Measurements from ENCODE around the gene TRIP6.
A peak's percentile ranks its signal among the peaks of the same experiment; 100 is the strongest.

Gene TRIP6

GRCh38 chr7:100874577-100875355 lies 7.6 kb downstream of the TRIP6 start, which contains the start of gene SRRT:
SRRT (plus strand) TSS chr7:100875103; CDS start chr7:100875591, 488 bp downstream.
- DNase-seq: peak; percentile 91

DNA sequence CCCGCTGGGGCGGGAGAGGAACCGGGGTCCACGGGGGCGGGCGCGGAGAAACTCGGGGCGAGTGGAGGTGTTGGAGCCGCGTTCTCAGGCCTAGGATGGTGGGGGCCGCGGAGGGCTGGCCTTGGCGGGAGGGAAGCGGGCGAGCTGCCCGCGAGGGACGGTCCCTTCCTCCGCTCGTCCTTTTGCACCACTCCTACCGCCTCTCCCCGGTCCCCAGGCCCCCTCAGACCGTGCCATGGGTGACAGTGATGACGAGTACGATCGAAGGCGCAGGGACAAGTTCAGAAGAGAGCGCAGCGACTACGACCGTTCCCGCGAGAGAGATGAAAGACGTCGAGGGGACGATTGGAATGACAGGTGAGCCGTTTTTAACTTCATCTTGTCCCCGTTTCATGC lies 8.2 kb downstream of the TRIP6 start:
- DNase-seq: no peak

DNA sequence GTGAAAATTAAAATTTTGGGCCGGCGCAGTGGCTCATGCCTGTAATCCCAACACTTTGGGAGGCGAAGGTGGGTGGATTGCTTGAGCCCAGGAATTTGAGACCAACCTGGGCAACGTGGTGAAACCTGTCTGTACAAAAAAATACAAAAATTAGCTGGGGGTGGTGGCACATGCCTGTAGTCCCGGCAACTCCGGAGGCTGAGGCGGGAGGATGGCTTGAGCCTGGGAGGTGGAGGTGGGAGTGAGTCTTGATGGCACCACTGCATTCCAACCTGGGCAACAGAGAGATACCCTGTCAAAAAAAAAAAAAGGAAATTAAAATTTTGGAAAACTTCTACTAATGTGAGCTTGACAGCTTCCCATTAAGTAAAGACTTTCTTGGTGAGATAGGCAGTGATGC lies 10.8 kb downstream of the TRIP6 start:
- DNase-seq: no peak

DNA sequence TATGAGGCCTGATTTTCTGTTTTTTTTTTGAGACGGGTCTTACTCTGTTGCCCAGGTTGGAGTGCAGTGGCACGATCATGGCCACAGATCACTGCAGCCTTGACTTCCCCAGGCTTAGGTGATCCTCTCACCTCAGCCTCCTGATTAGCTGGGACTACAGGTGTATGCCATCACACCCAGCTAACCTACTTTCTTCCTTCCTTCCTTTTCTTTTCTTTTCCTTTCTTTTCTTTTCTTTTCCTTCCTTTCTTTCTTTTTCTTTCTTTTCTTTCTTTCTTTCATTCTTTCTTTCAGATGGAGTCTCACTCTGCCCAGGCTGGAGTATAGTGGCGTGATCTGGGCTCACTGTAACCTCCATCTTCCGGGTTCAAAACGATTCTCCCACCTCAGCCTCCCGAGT lies 11.5 kb downstream of the TRIP6 start:
- DNase-seq: no peak

GRCh38 chr7:100879685-100880261 lies 12.6 kb downstream of the TRIP6 start:
- no peak for DNase-seq

GRCh38 chr7:100880645-100881044 lies 13.5 kb downstream of the TRIP6 start:
- DNase-seq: no peak

DNA sequence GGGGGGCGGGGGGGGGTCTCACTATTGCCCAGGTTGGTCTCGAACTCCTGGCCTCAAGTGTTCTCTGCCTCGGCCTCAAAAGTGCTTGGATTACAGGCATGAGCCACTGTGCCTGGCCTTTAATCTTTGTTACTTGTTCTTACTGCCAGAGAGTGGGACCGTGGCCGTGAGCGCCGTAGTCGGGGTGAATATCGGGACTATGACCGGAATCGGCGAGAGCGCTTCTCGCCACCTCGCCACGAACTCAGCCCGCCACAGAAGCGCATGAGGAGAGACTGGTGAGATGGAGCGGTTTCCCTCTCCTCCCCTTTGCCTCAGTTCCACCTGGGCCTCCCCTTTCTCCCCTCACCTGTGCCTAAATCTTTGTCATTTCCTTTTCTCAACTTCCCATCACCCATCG lies 13.9 kb downstream of the TRIP6 start:
- no peak for DNase-seq

DNA sequence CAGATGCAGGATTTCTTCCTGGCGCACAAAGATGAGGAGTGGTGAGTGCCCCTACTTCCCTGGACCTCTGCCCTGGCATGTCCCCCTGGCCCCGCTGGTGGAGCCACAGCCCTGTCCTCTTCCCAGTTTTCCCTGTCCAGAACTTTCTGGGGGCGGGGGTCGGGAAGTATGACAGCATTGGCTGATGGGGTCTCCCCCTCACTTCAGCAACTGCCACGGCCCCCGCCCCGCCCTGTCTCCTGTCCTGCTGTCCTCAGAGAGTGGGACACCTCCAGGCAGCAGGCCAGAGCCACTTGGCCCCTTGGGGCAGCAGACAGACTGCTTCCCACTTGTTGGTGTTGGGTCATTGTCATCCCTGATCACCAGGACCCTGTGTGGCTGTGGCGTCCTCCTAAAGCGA lies 15.0 kb downstream of the TRIP6 start:
- no peak for DNase-seq

DNA sequence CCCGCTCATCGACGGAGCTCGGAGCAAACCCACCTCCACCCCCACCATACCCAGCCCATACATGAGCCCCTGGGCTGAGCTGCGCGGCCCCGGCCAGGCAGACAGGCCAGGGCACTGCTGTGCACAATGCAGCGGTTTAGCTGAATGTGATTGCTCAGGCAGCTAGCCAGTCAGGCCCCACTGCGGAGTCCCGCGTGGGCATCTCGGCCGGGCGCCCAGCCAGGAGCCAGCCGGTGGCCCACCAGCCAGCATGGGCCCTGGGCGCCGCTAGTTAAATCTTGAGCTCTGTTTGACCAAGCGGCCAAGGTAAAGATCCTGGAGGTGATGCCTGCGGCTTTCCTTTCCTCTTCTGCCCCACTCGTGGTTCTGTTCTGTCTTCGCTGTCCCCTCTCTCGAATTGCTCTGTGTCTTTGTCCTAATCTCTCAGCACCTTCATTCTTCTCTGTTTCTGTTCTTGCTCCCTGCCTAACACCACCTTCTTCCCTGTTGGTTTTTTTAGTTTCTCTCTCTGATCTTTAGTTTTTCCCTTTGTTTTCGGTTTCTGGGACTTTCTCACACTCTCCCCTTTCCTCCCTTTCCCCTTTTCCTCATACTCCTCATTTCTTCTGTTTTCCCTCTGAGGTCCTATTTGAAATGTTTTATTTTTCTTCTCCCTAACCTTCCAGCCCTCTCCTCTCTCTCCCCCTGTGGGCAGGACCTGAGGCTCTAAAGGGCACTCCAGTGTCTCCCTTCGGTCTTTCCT lies 15.8 kb downstream of the TRIP6 start:
- no peak for DNase-seq

DNA sequence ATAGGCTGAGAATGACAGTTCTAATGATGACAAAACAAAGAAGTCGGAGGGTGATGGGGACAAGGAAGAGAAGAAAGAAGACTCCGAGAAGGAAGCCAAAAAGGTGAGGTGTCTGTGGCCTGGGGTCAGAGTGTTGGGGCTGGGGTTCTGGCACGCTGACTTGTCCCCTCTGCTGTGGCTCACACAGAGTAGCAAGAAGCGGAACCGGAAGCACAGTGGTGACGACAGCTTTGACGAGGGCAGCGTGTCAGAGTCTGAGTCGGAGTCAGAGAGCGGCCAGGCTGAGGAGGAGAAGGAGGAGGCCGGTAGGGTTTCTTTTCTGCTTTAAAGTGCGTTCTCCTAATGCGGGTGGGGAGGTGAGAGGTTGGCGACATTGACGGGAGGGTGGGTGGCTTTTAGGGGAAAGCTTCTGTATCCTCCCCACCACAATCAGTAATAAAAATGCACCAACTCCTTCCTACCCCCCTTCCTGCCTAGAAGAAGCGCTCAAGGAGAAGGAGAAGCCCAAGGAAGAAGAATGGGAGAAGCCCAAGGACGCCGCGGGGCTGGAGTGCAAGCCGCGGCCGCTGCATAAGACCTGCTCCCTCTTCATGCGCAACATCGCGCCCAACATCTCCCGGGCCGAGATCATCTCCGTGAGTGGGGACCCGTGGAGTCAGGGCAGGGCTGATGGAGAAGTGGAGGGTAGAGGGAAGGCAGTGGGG lies 17.7 kb downstream of the TRIP6 start:
- DNase-seq: no peak

DNA sequence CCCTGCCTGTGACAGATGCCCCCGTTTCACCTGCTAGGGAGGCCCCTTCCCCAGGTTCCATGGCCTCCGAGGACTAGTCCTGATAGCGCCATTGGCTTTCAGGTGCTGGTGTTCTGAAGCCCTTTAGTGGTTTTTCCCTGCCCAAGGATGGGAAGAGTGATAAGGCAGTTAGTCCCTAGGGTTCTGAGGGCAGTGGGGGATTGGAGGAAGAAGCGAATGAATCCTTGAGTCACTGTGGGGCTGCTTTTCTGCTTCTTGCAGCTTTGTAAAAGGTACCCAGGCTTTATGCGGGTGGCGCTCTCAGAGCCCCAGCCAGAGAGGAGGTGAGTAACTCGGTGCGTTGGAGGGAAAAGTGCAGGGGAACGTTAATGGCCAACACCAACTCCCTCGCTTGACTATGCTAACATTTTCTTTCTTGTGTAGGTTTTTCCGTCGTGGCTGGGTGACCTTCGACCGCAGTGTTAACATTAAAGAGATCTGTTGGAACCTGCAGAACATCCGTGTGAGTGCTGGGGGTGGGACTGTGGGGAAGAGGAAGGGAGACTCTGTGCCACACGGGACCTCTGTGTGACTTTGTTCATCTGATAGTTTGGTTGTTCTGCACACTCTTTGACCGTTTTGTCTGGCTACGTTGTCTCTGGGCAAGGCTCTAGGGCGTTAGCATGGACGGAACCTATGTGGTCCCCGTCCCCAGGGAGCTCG lies 18.4 kb downstream of the TRIP6 start:
- DNase-seq: no peak

- no peak for DNase-seq
Observed at GRCh38 chr7:100886142-100886935, 19.2 kb downstream of the TRIP6 start.

DNA sequence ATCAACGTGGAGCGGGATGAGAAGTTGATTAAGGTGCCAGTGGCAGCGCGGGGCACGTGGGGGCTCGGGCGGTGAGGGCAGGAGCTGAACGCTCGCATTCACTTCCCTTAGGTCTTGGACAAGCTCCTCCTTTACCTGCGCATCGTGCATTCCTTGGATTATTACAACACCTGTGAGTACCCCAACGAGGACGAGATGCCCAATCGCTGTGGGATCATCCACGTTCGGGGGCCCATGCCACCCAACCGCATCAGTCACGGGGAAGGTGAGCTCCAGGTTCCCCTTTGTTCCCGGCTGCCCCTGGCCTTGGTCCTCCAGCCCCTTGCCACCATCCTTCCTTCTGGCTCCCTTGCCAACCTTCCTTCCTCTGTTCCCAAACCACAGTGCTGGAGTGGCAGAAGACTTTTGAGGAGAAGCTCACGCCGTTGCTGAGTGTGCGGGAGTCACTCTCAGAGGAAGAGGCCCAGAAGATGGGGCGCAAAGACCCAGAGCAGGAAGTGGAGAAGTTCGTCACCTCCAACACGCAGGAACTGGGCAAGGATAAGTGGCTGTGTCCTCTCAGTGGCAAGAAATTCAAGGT lies 19.8 kb downstream of the TRIP6 start:
- DNase-seq: no peak

- DNase-seq: no peak
Observed at GRCh38 chr7:100887516-100888290, 20.5 kb downstream of the TRIP6 start.

- DNase-seq: no peak
Observed at GRCh38 chr7:100888291-100888987, 21.3 kb downstream of the TRIP6 start.

GRCh38 chr7:100888988-100889750 lies 22.0 kb downstream of the TRIP6 start, which contains the start of gene UFSP1:
UFSP1 (minus strand) TSS chr7:100889715; CDS start chr7:100889271, 444 bp downstream.
- DNase-seq: no peak

GRCh38 chr7:100890653-100891567 lies 23.7 kb downstream of the TRIP6 start:
- no peak for DNase-seq
